ENCODE data around the gene TNFAIP8. TPM values are rescaled to one million over a fixed set of nuclear protein-coding genes. Genes with fewer than 3 reads are reported as not detected.

Gene TNFAIP8
- total RNA-seq, 4 donors from 2014 or later, result 2.0 to 42.7 (median 15.5) TPM

GRCh38 chr5:119333421-119333851, 22.4 kb upstream of the TNFAIP8 start:
- Histone ChIP-seq H3K4me3 (no peak overlapping the region), H3K36me3 (no peaks in the 10 kb centered on the region), H3K4me1 (peaks cover 6 to 9% of the 10 kb centered on the region in 2 donors), H3K27me3 (no peaks in the 10 kb centered on the region), H3K9me3 (no peaks in the 10 kb centered on the region), H3K27ac (peak overlapping the region; percentile 17 to 31)
- TF ChIP-seq CTCF (IDR thresholded peaks at IDR 0.05) (no peak), POLR2A (IDR thresholded peaks at IDR 0.05) (no peak)
- intact Hi-C loops (cut with DNase I; ENCODE audit: low total_unique reads), result no loop called here
- DNase-seq, result no peak

GRCh38 chr5:119335261-119335677, 20.6 kb upstream of the TNFAIP8 start:
- no peaks in the 10 kb centered on the region for H3K36me3 ChIP-seq
- intact Hi-C loops (cut with DNase I; ENCODE audit: low total_unique reads), result no loop called here
- no peak overlapping the region for H3K4me3 ChIP-seq
- H3K27me3 ChIP-seq, result no peaks in the 10 kb centered on the region
- DNase-seq, result no peak
- peak overlapping the region; percentile 5 to 47 for H3K27ac ChIP-seq
- H3K9me3 ChIP-seq, result no peaks in the 10 kb centered on the region
- peaks cover 0 to 9% of the 10 kb centered on the region in 2 donors for H3K4me1 ChIP-seq
- TF ChIP-seq CTCF (IDR thresholded peaks at IDR 0.05) (no peak), POLR2A (IDR thresholded peaks at IDR 0.05) (no peak)

- Histone ChIP-seq H3K9me3 (no peaks in the 10 kb centered on the region), H3K4me1 (peaks cover 0 to 9% of the 10 kb centered on the region in 2 donors), H3K27ac (peak overlapping the region; percentile 60 to 75), H3K27me3 (no peaks in the 10 kb centered on the region), H3K4me3 (no peak overlapping the region), H3K36me3 (no peaks in the 10 kb centered on the region)
- no peak for DNase-seq
- no peak for TF ChIP-seq CTCF (IDR thresholded peaks at IDR 0.05)
- no peak for TF ChIP-seq POLR2A (IDR thresholded peaks at IDR 0.05)
- intact Hi-C loops (cut with DNase I; ENCODE audit: low total_unique reads), result no loop called here
Observed at GRCh38 chr5:119336262-119336661, 19.6 kb upstream of the TNFAIP8 start.

DNA sequence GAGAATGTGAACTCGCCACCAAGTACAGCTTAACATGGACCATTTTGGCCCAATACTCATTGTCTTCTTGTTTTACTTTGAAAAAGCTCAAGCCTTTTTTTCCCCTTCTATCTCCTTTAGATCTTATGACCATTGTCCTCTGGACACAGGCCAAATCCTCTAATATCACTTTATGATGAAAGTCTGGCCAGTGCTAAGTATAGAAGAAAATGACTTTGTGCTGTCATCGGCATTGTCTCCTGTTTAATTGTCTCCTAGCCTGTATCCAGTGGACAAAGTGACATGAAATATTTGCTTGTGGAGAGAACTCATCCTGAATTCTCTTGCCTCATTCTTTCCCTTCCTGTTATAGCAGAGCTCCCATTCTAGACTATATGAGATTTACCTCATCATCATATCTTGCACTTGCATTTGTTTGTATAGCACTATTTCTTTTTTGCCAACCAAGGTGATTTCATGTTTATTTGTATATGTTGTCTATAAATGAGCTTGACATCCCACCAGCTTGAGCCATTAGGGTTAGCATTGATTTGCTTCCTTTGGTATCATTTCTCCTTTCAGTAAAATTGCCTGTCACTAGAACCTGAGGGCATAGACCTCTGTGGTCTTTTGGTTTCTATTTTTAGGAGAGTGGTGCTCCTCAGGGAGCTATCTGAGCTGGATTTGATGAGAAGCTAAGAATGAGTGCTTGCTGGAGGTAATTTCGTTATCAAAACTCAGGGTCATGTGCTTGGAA, 18.8 kb upstream of the TNFAIP8 start:
- Histone ChIP-seq H3K4me1 (peaks cover 0 to 9% of the 10 kb centered on the region in 2 donors), H3K9me3 (no peaks in the 10 kb centered on the region), H3K27me3 (no peaks in the 10 kb centered on the region), H3K4me3 (no peak overlapping the region), H3K36me3 (no peaks in the 10 kb centered on the region), H3K27ac (peak overlapping the region; percentile 60 to 75)
- DNase-seq, result no peak
- intact Hi-C loops (cut with DNase I; ENCODE audit: low total_unique reads), result no loop called here
- no peak for TF ChIP-seq POLR2A (IDR thresholded peaks at IDR 0.05)
- TF ChIP-seq CTCF (IDR thresholded peaks at IDR 0.05), result no peak

DNA sequence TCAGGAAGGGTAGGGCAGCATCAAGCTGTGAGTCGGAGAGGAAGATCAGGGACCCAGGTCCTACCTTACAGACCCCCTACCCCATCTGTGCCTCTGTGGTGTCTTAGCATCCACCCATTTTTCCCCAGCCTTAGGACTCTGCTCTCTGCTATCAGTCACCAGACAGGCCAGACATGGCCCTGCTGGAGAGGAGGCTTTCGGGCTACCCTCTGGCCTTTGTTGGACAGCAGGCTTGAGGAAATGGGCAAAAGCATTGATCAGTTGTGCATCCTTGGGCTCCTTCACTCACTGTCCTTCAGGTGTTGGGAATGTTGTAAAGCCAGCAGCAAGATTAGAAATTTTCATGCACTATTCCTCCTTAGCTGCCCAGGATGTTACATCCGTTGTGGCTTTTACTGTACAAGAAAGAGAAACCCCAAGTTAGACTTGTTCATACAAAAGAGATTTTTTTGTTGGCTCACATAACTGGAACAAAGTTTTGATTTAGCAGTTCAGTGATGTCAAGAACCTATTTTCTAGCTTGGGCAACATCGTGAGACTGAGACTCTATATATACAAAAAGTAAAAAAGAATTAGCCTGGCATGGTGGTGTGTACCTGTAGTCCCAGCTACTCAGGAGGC, 17.4 kb upstream of the TNFAIP8 start:
- no peaks in the 10 kb centered on the region for H3K9me3 ChIP-seq
- no peak for DNase-seq
- intact Hi-C loops (cut with DNase I; ENCODE audit: low total_unique reads), result no loop called here
- peak overlapping the region; percentile 60 to 75 for H3K27ac ChIP-seq
- no peak overlapping the region for H3K4me3 ChIP-seq
- H3K4me1 ChIP-seq, result peaks cover 0 to 8% of the 10 kb centered on the region in 2 donors
- H3K36me3 ChIP-seq, result no peaks in the 10 kb centered on the region
- no peaks in the 10 kb centered on the region for H3K27me3 ChIP-seq
- TF ChIP-seq CTCF (IDR thresholded peaks at IDR 0.05), result no peak

Data from uterus (tissue), 4 donors.